Heart right ventricle (tissue), 16 donors: ENCODE measurements around the gene PRR22. TPM values are rescaled to one million over a fixed set of nuclear protein-coding genes. Genes with fewer than 3 reads are reported as not detected.
"Not testable (repeated sequence)": the region's sequence is repeated elsewhere in the genome, so short reads cannot be mapped to it uniquely, and the experiment has no call there.

Source experiments
- ATAC-seq, 8 donors: fragments of 200-7000 bp; cut with Tn5 transposase; one replicate each; pipeline ENCODE4 v1.9.1; 2020; ENCODE audit warnings: mild to moderate bottlenecking in 8 of 8, moderate library complexity in 8 of 8, moderate number of reproducible peaks in 1 of 8
- DNase-seq, 2 donors: peaks; one replicate each; pipeline ENCODE4 v3.0.0-alpha.2; 2020
- H3K27ac ChIP-seq, 10 donors: fragments of 200-600 bp; sonication (generic) in 2 of 10; one replicate each; pipeline versions ENCODE4 v1.5.0 to v1.8.0; 2020 to 2022; ENCODE audit warnings: mild to moderate bottlenecking in 3 of 10
- H3K27me3 ChIP-seq, 7 donors: fragments of 200-600 bp; one replicate each; pipeline ENCODE4 v1.8.0; 2021 to 2022; ENCODE audit warnings: mild to moderate bottlenecking in 2 of 7
- H3K36me3 ChIP-seq, 9 donors: fragments of 200-600 bp; sonication (generic) in 1 of 9; one replicate each; pipeline versions ENCODE4 v1.5.0 to v1.8.0; 2020 to 2022; ENCODE audit warnings: mild to moderate bottlenecking in 2 of 9
- H3K4me1 ChIP-seq, 9 donors: fragments of 200-600 bp; sonication (generic) in 1 of 9; one replicate each; pipeline versions ENCODE4 v1.5.0 to v1.8.0; 2020 to 2022; ENCODE audit warnings: mild to moderate bottlenecking in 4 of 9
- H3K4me3 ChIP-seq, 10 donors: fragments of 200-600 bp; sonication (generic) in 2 of 10; one replicate each; pipeline versions ENCODE4 v1.5.0 to v1.8.0; 2020 to 2022; ENCODE audit warnings: mild to moderate bottlenecking in 7 of 10, moderate library complexity in 2 of 10
- H3K9me3 ChIP-seq, 11 donors: fragments of 200-600 bp in 10 of 11; sonication (generic) in 2 of 11; one replicate each; pipeline versions ENCODE4 v1.5.0 to v1.8.0; 2013 to 2022; ENCODE audit warnings: mild to moderate bottlenecking in 2 of 11, control low read depth in 1 of 11, moderate library complexity in 1 of 11
- WGBS, 2 donors: extraction: QIAGEN DNeasy Blood & Tissue Kit; methylation state at CpG; one replicate each; pipeline ENCODE4 v1.1.7; 2013; ENCODE audit warnings: inconsistent platforms in 1 of 2; 5-methylcytosine and 5-hydroxymethylcytosine counted together
- intact Hi-C, 10 donors: fragments of 100-400 bp; cut with DNase I; formaldehyde crosslinking; loops; one replicate each; pipeline versions ENCODE4 v1.11.1 to v1.14.2; 2022
- polyA plus RNA-seq, 2 donors: library from polyadenylated mRNA; stranded (reverse); fragments of 200-250 nt; gene quantifications; one replicate each; pipeline ENCODE4 v1.2.3, GENCODE V29; 2013
- total RNA-seq, 10 donors: library from RNA; stranded (reverse); fragmentation: NEBNext Ultra II Directional in 3 of 10; extraction: Animal tissue kit (Norgen Biotek cat#: 25700) in 3 of 10; gene quantifications; one replicate each; pipeline versions ENCODE4 v1.2.1 to v1.2.4, GENCODE V29; 2021 to 2023
- TF ChIP-seq, protein P1 (sequence below), 9 donors: fragments of 200-600 bp; sonication (generic) in 2 of 9; IDR thresholded peaks; one replicate each; pipeline versions ENCODE4 v1.5.0 to v1.8.0; 2021 to 2022; ENCODE audit warnings: antibody characterized with exemption in 9 of 9, mild to moderate bottlenecking in 5 of 9, moderate library complexity in 1 of 9
- donor health status: Arrhythmogenic right ventricular cardiomyopathy.
- donor health status: ischemic (EF 13 %, LVEDD 7.1; RV severe dilation, severe dysfunction).
- donor health status: healthy with polysubstance abuse.
- donor health status: DM: no; HTN: yes; CAD: no.
- donor health status: DM: no; HTN: no; CAD: no.
- donor health status: ischemic (EF 25% LVEDD 6.9; RV normal size, moderate dysfunction).
- donor health status: ischemic (EF 25% LVEDD 5.7; RV mildly dilated, moderate dysfunction).
- donor health status: healthy.
- donor health status: DM: yes; HTN: yes; CAD: no.
- donor health status: Ischemic cardiomyopathy.
- donor health status: ischemic (EF 35%, LVEDD 5.7; RV mildly dilated, moderate dysfunction).
- donor health status: nonischemic (EF 11% LVEDD 7.7; RV severe dilation, severe dysfunction).
- donor health status: DM: yes; HTN: yes; CAD: no.
- donor health status: PGD.
- donor health status: ischemic (EF 29% LVEDD 5.4; RV normal size, mild dysfunction).
- donor health status: nonischemic (EF 23%, LVEDD 6.1; RV moderate dilation, normal function).

The PRR22 gene
- total and polyA plus RNA-seq, 12 donors, result 0.59 to 3.3 (median 1.3) TPM

DNA sequence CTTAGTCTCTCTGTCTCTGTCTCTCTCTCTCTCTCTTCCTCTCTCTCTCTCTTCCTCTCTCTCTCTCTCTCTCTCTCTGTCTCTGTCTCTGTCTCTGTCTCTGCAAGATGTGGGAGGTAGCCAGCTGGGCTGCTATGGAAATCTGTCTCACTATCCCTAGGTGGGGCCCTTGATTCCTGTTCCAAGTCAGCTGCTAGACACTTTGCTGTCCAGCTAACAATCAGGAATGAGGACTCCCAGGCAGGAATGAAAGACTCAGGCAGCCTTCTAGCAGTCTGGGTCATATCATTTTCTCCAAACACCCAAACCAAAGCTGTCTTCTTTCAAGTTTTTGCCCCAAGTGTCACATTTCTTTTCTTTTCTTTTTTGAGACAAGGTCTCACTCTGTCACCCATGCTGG lies 40.9 kb downstream of the PRR22 start:
- H3K4me3 ChIP-seq, result no peak overlapping the region
- peaks cover 0 to 8% (median 0%) of the 10 kb centered on the region in 11 donors for H3K9me3 ChIP-seq
- ATAC-seq (no peak), DNase-seq (no peak)
- TF ChIP-seq, protein P1, sequence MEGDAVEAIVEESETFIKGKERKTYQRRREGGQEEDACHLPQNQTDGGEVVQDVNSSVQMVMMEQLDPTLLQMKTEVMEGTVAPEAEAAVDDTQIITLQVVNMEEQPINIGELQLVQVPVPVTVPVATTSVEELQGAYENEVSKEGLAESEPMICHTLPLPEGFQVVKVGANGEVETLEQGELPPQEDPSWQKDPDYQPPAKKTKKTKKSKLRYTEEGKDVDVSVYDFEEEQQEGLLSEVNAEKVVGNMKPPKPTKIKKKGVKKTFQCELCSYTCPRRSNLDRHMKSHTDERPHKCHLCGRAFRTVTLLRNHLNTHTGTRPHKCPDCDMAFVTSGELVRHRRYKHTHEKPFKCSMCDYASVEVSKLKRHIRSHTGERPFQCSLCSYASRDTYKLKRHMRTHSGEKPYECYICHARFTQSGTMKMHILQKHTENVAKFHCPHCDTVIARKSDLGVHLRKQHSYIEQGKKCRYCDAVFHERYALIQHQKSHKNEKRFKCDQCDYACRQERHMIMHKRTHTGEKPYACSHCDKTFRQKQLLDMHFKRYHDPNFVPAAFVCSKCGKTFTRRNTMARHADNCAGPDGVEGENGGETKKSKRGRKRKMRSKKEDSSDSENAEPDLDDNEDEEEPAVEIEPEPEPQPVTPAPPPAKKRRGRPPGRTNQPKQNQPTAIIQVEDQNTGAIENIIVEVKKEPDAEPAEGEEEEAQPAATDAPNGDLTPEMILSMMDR (IDR thresholded peaks at IDR 0.05), result no peak
- no peak overlapping the region for H3K27ac ChIP-seq
- no peaks in the 10 kb centered on the region for H3K36me3 ChIP-seq
- H3K4me1 ChIP-seq, result no peaks in the 10 kb centered on the region
- H3K27me3 ChIP-seq, result peaks cover 0 to 22% (median 2%) of the 10 kb centered on the region in 7 donors
- intact Hi-C loops, result no loop called here

DNA sequence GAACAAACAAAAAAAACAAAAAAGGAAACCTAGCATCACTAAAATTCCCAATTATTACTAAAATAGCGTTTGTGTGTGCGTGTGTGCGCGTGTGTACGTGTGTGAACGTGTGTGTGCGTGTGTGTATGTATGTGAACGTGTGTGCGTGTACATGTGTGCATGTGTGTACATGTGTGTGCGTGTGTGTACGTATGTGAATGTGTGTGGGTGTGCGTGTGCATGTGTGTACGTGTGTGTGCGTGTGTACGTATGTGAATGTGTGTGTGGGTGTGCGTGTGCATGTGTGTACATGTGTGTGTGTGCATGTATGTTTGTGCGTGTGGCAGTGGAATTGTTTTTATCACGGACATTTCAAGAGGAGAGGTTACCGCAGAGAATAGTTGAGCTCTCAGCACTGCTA lies 42.5 kb downstream of the PRR22 start:
- intact Hi-C loops, result no loop called here
- peaks cover 0 to 13% (median 0%) of the 10 kb centered on the region in 7 donors for H3K27me3 ChIP-seq
- DNase-seq, result no peak
- no peaks in the 10 kb centered on the region for H3K4me1 ChIP-seq
- peaks cover 0 to 8% (median 0%) of the 10 kb centered on the region in 11 donors for H3K9me3 ChIP-seq
- no peak overlapping the region for H3K27ac ChIP-seq
- TF ChIP-seq, protein P1 (IDR thresholded peaks at IDR 0.05), result no peak
- no peaks in the 10 kb centered on the region for H3K36me3 ChIP-seq
- H3K4me3 ChIP-seq, result no peak overlapping the region
- no peak for ATAC-seq
- 78 to 88% methylated on average over 19 of the region's 19 CpGs for WGBS, 2 donors

DNA sequence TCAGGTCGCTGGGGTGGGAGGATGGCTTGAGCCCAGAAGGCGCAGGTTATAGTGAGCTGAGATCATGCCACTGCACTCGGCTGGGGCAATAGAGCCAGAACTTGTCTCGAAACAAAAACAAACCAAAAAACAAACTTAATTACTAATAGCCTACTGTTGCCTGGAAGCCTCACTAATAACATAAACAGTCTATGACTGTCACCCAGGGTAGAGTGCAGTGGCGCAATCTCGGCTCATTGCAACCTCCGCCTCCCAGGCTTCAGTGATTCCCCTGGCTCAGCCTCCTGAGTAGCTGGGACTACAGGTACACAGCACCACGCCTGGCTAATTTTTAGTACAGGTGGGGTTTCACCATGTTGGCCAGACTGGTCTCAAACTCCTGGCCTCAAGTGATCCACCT lies 46.1 kb downstream of the PRR22 start:
- Histone ChIP-seq H3K27me3 (peaks cover 0 to 4% (median 0%) of the 10 kb centered on the region in 7 donors), H3K4me3 (no peak overlapping the region), H3K36me3 (no peaks in the 10 kb centered on the region), H3K4me1 (no peaks in the 10 kb centered on the region), H3K27ac (no peak overlapping the region), H3K9me3 (peaks cover 0 to 8% (median 0%) of the 10 kb centered on the region in 11 donors)
- ATAC-seq (no peak), DNase-seq (no peak)
- 80 to 81% methylated on average over 8 of the region's 8 CpGs for WGBS, 2 donors
- intact Hi-C loops, result no loop called here
- TF ChIP-seq, protein P1 (IDR thresholded peaks at IDR 0.05), result no peak

DNA sequence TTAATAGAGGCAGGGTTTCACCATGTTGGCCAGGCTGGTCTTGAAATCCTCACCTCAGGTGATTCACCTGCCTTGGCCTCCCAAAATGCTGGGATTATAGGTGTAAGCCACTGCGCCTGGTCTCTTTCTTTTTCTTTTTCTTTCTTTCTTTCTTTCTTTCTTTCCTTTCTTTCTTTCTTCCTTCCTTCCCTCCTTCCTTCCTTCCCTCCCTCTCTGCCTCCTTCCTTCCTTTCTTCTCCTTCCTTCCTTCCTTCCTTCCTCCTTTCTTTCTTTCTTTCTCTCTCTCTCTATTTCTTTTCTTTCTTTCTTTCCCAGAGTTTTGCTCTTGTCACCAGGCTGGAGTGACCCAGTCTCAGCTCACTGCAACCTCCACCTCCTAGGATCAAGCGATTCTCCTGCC lies 51.4 kb downstream of the PRR22 start:
- DNase-seq, H3K4me1 ChIP-seq, H3K4me3 ChIP-seq, intact Hi-C loops, H3K27me3 ChIP-seq, H3K27ac ChIP-seq, ATAC-seq, H3K36me3 ChIP-seq: not testable (repeated sequence)
- H3K9me3 ChIP-seq, result peaks cover 0 to 28% (median 9%) of the 10 kb centered on the region in 11 donors
- WGBS, 2 donors, result 79 to 92% methylated on average over 2 of the region's 2 CpGs

Other genes starting within 250 kb of the PRR22 start
- under 1 TPM in 7 of 10 donors, not detected in 3; 0.07 to 0.68 (median 0.27) TPM for gene TINCR, start 216.8 kb downstream of the PRR22 start, total RNA-seq
- gene TINCR, start 216.8 kb downstream of the PRR22 start, polyA plus RNA-seq, result under 1 TPM in 1 of 2 donors, not detected in 1; 0.14 TPM
- 10 to 100 TPM; 34.4 to 70.4 (median 45.9) TPM for gene SAFB2, start 162.0 kb downstream of the PRR22 start, total RNA-seq
- gene SAFB2, start 162.0 kb downstream of the PRR22 start, polyA plus RNA-seq, result 10 to 100 TPM; 30.8 to 80.3 TPM
- 10 to 100 TPM; 44.0 to 72.5 (median 50.2) TPM for gene SAFB, start 161.7 kb downstream of the PRR22 start, total RNA-seq
- 10 to 100 TPM; 42.8 to 59.6 TPM for gene SAFB, start 161.7 kb downstream of the PRR22 start, polyA plus RNA-seq
- 100 to 1,000 TPM; 122 to 173 (median 133) TPM for gene MICOS13, start 104.2 kb downstream of the PRR22 start, total RNA-seq
- gene MICOS13, start 104.2 kb downstream of the PRR22 start, polyA plus RNA-seq, result 100 to 1,000 TPM; 263 to 658 TPM
- 1 to 10 TPM; 3.3 to 7.6 (median 4.2) TPM for gene HSD11B1L, start 103.7 kb downstream of the PRR22 start, total RNA-seq
- gene HSD11B1L, start 103.7 kb downstream of the PRR22 start, polyA plus RNA-seq, result 10 to 100 TPM in 1 of 2 donors, 1 to 10 TPM in 1; 6.3 to 13.2 TPM
- 100 to 1,000 TPM; 270 to 463 (median 322) TPM for gene RPL36, start 94.5 kb downstream of the PRR22 start, total RNA-seq
- 1,000 to 10,000 TPM in 1 of 2 donors, 100 to 1,000 TPM in 1; 980 to 1,152 TPM for gene RPL36, start 94.5 kb downstream of the PRR22 start, polyA plus RNA-seq
- gene LONP1, start 64.6 kb downstream of the PRR22 start, total RNA-seq, result 100 to 1,000 TPM in 1 of 10 donors, 10 to 100 TPM in 9; 71.4 to 101 (median 88.5) TPM
- 100 to 1,000 TPM in 1 of 2 donors, 10 to 100 TPM in 1; 95.0 to 121 TPM for gene LONP1, start 64.6 kb downstream of the PRR22 start, polyA plus RNA-seq
- not detected for gene CATSPERD, start 64.1 kb downstream of the PRR22 start, total RNA-seq
- not detected for gene CATSPERD, start 64.1 kb downstream of the PRR22 start, polyA plus RNA-seq
- gene DUS3L, start 6.4 kb upstream of the PRR22 start, total RNA-seq, result 10 to 100 TPM; 11.5 to 27.8 (median 14.2) TPM
- gene DUS3L, start 6.4 kb upstream of the PRR22 start, polyA plus RNA-seq, result 10 to 100 TPM; 22.7 to 37.7 TPM
- gene NRTN, start 20.3 kb upstream of the PRR22 start, total RNA-seq, result 10 to 100 TPM in 8 of 10 donors, 1 to 10 TPM in 2; 4.5 to 40.4 (median 14.8) TPM
- 10 to 100 TPM; 15.4 to 38.1 TPM for gene NRTN, start 20.3 kb upstream of the PRR22 start, polyA plus RNA-seq
- not detected for gene FUT6, start 55.0 kb upstream of the PRR22 start, total RNA-seq
- gene FUT6, start 55.0 kb upstream of the PRR22 start, polyA plus RNA-seq, result not detected
- gene FUT3, start 66.7 kb upstream of the PRR22 start, total RNA-seq, result not detected
- under 1 TPM in 1 of 2 donors, not detected in 1; 0.01 TPM for gene FUT3, start 66.7 kb upstream of the PRR22 start, polyA plus RNA-seq
- gene FUT5, start 85.8 kb upstream of the PRR22 start, total RNA-seq, result under 1 TPM in 1 of 10 donors, not detected in 9; 0.21 TPM
- not detected for gene FUT5, start 85.8 kb upstream of the PRR22 start, polyA plus RNA-seq
- gene NDUFA11, start 119.0 kb upstream of the PRR22 start, total RNA-seq, result 100 to 1,000 TPM; 451 to 574 (median 513) TPM
- gene NDUFA11, start 119.0 kb upstream of the PRR22 start, polyA plus RNA-seq, result 1,000 to 10,000 TPM in 1 of 2 donors, 100 to 1,000 TPM in 1; 760 to 1,143 TPM
- gene VMAC, start 120.1 kb upstream of the PRR22 start, total RNA-seq, result 1 to 10 TPM; 1.3 to 3.9 (median 2.5) TPM
- 1 to 10 TPM; 1.4 to 5.8 TPM for gene VMAC, start 120.1 kb upstream of the PRR22 start, polyA plus RNA-seq
- gene CAPS, start 129.5 kb upstream of the PRR22 start, total RNA-seq, result 1 to 10 TPM; 1.3 to 4.2 (median 2.8) TPM
- 10 to 100 TPM in 1 of 2 donors, 1 to 10 TPM in 1; 3.2 to 14.1 TPM for gene CAPS, start 129.5 kb upstream of the PRR22 start, polyA plus RNA-seq
- gene RANBP3, start 193.4 kb upstream of the PRR22 start, total RNA-seq, result 10 to 100 TPM; 51.4 to 76.1 (median 63.3) TPM
- 10 to 100 TPM; 29.5 to 45.2 TPM for gene RANBP3, start 193.4 kb upstream of the PRR22 start, polyA plus RNA-seq